B cell (primary cell): Measurements from ENCODE around the gene ETS1.

Experiments
- CTCF ChIP-seq: fragments of 200-600 bp; IDR thresholded peaks from one replicate; pipeline ENCODE4 v1.8.0; 2022; ENCODE audit warnings: antibody characterized with exemption, mild to moderate bottlenecking
- EZH2 ChIP-seq: IDR thresholded peaks from 2 replicates; pipeline ENCODE4 v1.6.1; 2012; ENCODE audit warnings: borderline replicate concordance, low read depth, mild to moderate bottlenecking, moderate library complexity, low read length; ENCODE audit not compliant: insufficient read depth, poor library complexity, severe bottlenecking

GRCh38 chr11:128496249-128496648 lies 91.1 kb downstream of the ETS1 start:
- TF ChIP-seq CTCF: no peak
- no peak for TF ChIP-seq EZH2
